A673 (cell line): ENCODE results near the gene BRD2.

Experiments
- CTCF ChIP-seq: fragments of 300-800, 200-600 bp; sonication (generic); conservative IDR thresholded peaks from 2 replicates; pipeline ENCODE4 v1.5.1; 2017; ENCODE audit warnings: low read depth, mild to moderate bottlenecking, antibody characterized with exemption, low read length, moderate library complexity, mixed read lengths
- EZH2 ChIP-seq: fragments of 200-600 bp; sonication (generic); IDR thresholded peaks from 2 replicates; pipeline ENCODE4 v1.6.1; 2017; ENCODE audit warnings: borderline replicate concordance, low read depth, mild to moderate bottlenecking, mixed read lengths, antibody characterized with exemption, low read length; ENCODE audit not compliant: poor library complexity, severe bottlenecking

GRCh38 chr6:32977953-32978324, 9.5 kb downstream of the BRD2 start:
- TF ChIP-seq CTCF (no peak), EZH2 (no peak)
